ENCODE results near the gene TUBA8.

- TF ChIP-seq YY1 (IDR thresholded peaks at IDR 0.05; ENCODE audit: low read depth), result no peak
- TF ChIP-seq FOXM1 (IDR thresholded peaks at IDR 0.05; ENCODE audit: borderline replicate concordance, low read depth), result no peak
- TF ChIP-seq REST (IDR thresholded peaks at IDR 0.05; ENCODE audit: low read depth), result no peak
- TF ChIP-seq EP300 (IDR thresholded peaks at IDR 0.05; ENCODE audit: borderline replicate concordance), result no peak
These were observed 34.7 kb upstream of the TUBA8 start for GRCh38 chr22:18075720-18076497.
